ENCODE data around the gene CRLF3.
"Not testable (repeated sequence)": the region's sequence is repeated elsewhere in the genome, so short reads cannot be mapped to it uniquely, and the experiment has no call there.

The CRLF3 gene

DNA sequence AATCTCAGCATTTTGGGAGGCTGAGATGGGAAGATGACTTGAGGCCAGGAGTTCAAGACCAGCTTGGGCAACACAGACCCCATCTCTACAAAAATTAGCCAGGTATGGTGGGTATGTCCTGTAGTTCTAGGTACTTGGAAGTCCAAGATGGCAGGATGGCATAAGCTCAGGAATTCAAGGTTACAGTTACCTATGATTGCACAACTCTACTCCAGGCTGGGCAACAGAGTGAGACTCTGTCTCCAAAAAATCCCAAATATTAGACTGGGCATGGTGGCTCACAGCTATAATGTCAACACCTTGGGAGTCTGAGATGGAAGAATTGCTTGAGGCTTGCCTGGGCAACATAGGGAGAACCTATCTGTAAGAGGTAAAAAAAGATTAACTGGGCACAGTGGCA lies 63.4 kb downstream of the CRLF3 start:
- DNase-seq (ENCODE audit: low read depth): no peak
- no peak overlapping the region for H3K4me3 ChIP-seq (ENCODE audit: low read length)
- TF ChIP-seq, protein P1, sequence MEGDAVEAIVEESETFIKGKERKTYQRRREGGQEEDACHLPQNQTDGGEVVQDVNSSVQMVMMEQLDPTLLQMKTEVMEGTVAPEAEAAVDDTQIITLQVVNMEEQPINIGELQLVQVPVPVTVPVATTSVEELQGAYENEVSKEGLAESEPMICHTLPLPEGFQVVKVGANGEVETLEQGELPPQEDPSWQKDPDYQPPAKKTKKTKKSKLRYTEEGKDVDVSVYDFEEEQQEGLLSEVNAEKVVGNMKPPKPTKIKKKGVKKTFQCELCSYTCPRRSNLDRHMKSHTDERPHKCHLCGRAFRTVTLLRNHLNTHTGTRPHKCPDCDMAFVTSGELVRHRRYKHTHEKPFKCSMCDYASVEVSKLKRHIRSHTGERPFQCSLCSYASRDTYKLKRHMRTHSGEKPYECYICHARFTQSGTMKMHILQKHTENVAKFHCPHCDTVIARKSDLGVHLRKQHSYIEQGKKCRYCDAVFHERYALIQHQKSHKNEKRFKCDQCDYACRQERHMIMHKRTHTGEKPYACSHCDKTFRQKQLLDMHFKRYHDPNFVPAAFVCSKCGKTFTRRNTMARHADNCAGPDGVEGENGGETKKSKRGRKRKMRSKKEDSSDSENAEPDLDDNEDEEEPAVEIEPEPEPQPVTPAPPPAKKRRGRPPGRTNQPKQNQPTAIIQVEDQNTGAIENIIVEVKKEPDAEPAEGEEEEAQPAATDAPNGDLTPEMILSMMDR (IDR thresholded peaks at IDR 0.05; ENCODE audit: insufficient read depth, low read depth, low read length, missing control alignments): no peak

DNA sequence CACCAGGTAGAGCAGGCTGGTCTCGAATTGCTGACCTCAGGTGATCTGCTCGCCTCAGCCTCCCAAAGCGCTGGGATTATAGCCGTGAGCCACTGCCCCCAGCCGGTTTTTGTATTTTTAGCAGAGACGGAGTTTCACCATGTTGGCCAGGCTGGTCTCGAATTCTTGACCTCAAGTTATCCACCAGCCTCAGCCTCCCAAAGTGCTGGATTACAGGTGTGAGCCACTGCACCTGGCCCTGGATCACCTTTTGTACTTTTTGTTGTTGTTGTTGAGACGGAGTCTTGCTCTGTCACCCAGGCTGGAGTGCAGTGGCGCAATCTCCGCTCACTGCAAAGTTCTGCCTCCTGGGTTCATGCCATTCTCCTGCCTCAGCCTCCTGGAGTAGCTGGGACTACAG lies 71.2 kb downstream of the CRLF3 start:
- not testable (repeated sequence) for H3K4me3 ChIP-seq (ENCODE audit: low read length); DNase-seq (ENCODE audit: low read depth)

DNA sequence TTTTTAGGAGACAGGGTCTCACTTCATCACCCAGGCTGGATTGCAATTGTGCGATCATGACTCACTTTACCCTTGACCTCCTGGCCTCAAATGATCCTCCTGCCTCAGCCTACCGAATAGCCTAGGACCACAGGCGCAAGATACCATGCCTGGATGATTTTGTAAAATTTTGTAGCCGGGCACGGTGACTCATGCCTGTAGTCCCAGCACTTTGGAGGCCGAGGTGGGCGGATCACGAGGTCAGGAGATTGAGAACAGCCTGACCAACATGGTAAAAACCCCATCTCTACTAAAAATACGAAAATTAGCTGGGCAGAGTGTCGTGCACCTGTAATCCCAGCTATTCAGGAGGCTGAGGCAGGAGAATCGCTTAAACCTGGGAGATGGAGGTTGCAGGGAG lies 73.5 kb downstream of the CRLF3 start:
- not testable (repeated sequence) for H3K4me3 ChIP-seq (ENCODE audit: low read length); DNase-seq (ENCODE audit: low read depth)

DNA sequence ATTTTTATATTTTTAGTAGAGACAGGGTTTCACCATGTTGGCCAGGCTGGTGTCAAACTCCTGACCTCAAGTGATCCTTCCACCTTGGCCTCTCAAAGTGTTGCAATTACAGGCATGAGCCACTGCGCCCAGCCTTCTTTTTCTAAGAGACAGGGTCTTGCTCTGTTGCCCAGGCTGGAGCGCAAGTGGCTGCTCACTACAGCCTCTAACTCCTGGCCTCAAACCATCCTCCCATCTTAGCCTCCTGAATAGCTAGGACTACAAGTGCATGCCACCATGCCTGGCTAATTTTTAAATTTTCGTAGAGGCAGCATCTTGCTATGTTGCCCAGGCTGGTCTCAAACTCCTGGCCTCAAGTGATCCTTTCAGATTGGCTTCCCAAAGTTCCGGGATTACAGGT lies 76.9 kb downstream of the CRLF3 start:
- DNase-seq (ENCODE audit: low read depth): not testable (repeated sequence)

DNA sequence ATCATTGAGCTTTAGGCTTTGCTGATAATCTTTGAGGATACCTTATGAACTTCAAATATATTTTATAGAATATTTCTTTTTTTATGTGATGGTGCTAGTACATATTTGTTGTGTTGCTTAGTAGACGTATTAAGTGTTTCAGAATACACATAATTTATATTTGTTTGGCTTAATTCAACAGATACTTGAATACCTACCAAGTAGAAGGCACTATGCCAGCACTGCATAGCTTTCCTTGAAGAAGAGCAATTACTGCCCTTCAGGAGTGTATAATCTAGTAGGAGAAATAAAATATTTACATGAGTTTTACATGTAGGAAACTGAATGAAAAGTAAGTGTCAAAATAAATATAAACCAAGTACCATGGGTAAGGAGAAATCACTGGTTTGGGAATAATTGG lies 81.8 kb downstream of the CRLF3 start:
- H3K4me3 ChIP-seq (ENCODE audit: low read length); DNase-seq (ENCODE audit: low read depth): not testable (repeated sequence)

More for the DNA sequence above, 76.9 kb downstream of the CRLF3 start:
- H3K4me3 ChIP-seq (ENCODE audit: low read length): not testable (repeated sequence)

DNA sequence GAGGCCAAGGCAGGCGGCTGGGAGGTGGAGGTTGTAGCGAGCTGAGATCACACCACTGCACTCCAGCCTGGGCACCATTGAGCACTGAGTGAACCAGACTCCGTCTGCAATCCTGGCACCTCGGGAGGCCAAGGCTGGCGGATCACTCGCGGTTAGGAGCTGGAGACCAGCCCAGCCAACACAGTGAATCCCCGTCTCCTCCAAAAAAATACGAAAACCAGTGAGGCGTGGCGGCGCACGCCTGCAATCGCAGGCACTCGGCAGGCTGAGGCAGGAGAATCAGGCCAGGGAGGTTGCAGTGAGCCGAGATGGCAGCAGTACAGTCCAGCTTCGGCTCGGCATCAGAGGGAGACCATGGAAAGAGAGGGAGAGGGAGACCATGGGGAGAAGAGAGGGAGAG lies 88.1 kb downstream of the CRLF3 start:
- not testable (repeated sequence) for DNase-seq (ENCODE audit: low read depth); H3K4me3 ChIP-seq (ENCODE audit: low read length)

DNA sequence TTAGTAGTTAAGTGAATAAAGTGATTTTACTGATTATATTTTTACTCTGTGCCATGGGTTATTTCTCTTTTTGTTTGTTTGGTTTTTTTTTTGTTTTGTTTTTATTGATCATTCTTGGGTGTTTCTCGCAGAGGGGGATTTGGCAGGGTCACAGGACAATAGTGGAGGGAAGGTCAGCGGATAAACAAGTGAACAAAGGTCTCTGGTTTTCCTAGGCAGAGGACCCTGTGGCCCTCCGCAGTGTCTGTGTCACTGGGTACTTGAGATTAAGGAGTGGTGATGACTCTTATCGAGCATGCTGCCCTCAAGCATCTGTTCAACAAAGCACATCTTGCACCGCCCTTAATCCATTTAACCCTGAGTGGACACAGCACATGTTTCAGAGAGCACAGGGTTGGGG lies 88.8 kb downstream of the CRLF3 start:
- not testable (repeated sequence) for H3K4me3 ChIP-seq (ENCODE audit: low read length); DNase-seq (ENCODE audit: low read depth)

DNA sequence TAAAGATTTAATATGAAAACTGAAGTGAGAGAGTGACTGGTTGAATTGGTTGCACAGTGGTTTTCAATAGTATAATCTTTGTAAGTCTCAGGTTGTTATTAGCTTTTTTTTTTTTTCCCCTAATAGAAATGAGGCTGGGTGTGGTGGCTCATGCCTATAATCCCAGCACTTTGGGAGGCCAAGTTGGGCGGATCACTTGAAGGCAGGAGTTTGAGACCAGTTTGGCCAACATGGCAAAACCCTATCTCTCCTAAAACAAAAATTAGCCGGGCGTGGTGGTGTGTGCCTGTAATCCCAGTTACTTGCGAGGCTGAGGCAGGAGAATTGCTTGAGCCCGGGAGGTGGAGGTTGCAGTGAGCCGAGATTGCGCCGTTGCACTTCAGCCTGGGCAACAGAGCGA lies 89.3 kb downstream of the CRLF3 start:
- not testable (repeated sequence) for DNase-seq (ENCODE audit: low read depth); H3K4me3 ChIP-seq (ENCODE audit: low read length)

DNA sequence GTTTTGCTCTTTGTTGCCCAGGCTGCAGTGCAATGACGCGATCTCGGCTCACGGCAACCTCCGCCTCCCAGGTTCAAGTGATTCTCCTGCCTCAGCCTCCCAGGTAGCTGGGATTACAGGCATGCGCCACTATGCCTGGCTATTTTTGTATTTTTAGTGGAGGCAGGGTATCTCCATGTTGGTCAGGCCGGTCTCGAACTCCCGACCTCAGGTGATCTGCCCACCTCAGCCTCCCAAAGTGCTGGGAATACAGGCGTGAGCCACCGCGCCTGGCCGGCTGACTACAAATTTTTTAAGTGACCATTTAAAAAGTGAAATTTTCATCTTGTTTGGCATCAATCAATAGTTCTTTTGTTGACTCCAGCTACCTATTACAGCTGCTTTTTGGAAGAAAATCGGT lies 90.3 kb downstream of the CRLF3 start:
- not testable (repeated sequence) for H3K4me3 ChIP-seq (ENCODE audit: low read length); DNase-seq (ENCODE audit: low read depth)

Measured in epithelial cell of esophagus (primary cell).